Right atrium auricular region (tissue), 2 donors: ENCODE data around the gene PTPRC. TPM values are rescaled to one million over a fixed set of nuclear protein-coding genes. Genes with fewer than 3 reads are reported as not detected.

Experiments used
- DNase-seq: peaks from one replicate; pipeline ENCODE4 v3.0.0-alpha.2; 2019; ENCODE audit warnings: low spot score
- H3K27ac ChIP-seq, 2 donors: fragments of 200-600 bp; sonication (generic); 1 replicate in 1 of 2; 2 replicates in 1 of 2; pipeline ENCODE4 v1.5.1; 2016 to 2019
- H3K27me3 ChIP-seq, 2 donors: fragments of 200-600 bp; sonication (generic); one replicate each; pipeline versions ENCODE4 v1.5.1 to v1.6.0; 2017 to 2019
- H3K36me3 ChIP-seq: fragments of 200-600 bp; sonication (generic); one replicate; pipeline ENCODE4 v1.5.1; 2016
- H3K4me1 ChIP-seq, 2 donors: fragments of 200-600 bp; sonication (generic); one replicate each; pipeline versions ENCODE4 v1.5.1 to v1.6.0; 2017 to 2019
- H3K4me3 ChIP-seq, 2 donors: fragments of 200-600 bp; sonication (generic); 1 replicate in 1 of 2; 2 replicates in 1 of 2; pipeline ENCODE4 v1.5.1; 2017 to 2019; ENCODE audit warnings: mild to moderate bottlenecking in 1 of 2, moderate library complexity in 1 of 2
- H3K9me3 ChIP-seq, 2 donors: fragments of 200-600 bp; sonication (generic); one replicate each; pipeline ENCODE4 v1.5.1; 2019
- total RNA-seq, 2 donors: library from RNA; depleted of rRNA; stranded (reverse); fragments of >200 nt; gene quantifications; one replicate each; pipeline ENCODE4 v1.1.0, GENCODE V29; 2016
- TF ChIP-seq, protein P1 (sequence below), 2 donors: fragments of 200-600 bp; sonication (generic); IDR thresholded peaks; one replicate each; pipeline ENCODE4 v1.5.1; 2019; ENCODE audit warnings: antibody characterized with exemption in 2 of 2

Gene PTPRC
- total RNA-seq, 2 donors from 2014 or later = 5.5 to 10.1 TPM

DNA sequence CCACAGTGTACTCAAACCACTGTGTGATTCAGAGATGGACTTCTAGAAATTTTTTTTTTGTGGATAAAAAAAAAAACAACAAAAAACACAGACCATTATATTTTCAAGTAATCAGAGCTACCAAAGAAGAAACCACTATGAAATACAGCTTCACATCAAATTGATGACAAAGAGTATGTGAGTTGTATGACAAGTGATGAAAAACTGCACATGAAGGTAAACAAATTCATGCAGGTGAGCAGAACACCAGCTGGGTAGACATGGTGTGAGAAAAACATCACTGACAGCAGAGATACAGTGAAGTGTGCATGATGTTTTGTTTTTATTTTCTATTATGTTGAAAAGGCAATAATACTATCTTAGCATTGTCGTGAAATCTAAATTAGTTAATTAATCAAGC, 8.0 kb upstream of the PTPRC start:
- Histone ChIP-seq H3K9me3 (no peaks in the 10 kb centered on the region), H3K4me1 (no peaks in the 10 kb centered on the region), H3K27ac (no peak overlapping the region), H3K36me3 (no peaks in the 10 kb centered on the region), H3K4me3 (no peak overlapping the region), H3K27me3 (no peaks in the 10 kb centered on the region)
- DNase-seq = no peak
- TF ChIP-seq, protein P1, sequence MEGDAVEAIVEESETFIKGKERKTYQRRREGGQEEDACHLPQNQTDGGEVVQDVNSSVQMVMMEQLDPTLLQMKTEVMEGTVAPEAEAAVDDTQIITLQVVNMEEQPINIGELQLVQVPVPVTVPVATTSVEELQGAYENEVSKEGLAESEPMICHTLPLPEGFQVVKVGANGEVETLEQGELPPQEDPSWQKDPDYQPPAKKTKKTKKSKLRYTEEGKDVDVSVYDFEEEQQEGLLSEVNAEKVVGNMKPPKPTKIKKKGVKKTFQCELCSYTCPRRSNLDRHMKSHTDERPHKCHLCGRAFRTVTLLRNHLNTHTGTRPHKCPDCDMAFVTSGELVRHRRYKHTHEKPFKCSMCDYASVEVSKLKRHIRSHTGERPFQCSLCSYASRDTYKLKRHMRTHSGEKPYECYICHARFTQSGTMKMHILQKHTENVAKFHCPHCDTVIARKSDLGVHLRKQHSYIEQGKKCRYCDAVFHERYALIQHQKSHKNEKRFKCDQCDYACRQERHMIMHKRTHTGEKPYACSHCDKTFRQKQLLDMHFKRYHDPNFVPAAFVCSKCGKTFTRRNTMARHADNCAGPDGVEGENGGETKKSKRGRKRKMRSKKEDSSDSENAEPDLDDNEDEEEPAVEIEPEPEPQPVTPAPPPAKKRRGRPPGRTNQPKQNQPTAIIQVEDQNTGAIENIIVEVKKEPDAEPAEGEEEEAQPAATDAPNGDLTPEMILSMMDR (IDR thresholded peaks at IDR 0.05) = no peak

DNA sequence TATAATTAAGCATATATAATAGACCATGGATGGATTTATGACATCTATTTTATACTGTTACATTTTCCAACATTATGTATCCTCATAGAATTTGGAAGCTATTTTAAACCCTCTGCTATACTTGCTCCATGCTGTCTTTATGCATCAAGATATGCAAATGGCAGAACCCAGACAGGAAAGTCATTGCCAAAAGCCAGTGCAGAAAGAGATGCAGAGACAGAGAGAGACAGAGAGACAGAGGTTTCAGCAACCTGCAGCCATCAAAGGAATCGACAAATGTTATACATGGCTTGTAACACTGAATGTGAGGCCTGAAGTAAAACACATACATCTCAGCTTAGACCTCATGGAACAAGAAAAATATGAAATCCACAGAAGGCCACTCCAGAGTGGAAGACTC, 7.5 kb upstream of the PTPRC start:
- TF ChIP-seq, protein P1 (IDR thresholded peaks at IDR 0.05) = no peak
- H3K27me3 ChIP-seq = no peaks in the 10 kb centered on the region
- no peaks in the 10 kb centered on the region for H3K36me3 ChIP-seq
- no peaks in the 10 kb centered on the region for H3K4me1 ChIP-seq
- H3K27ac ChIP-seq = no peak overlapping the region
- H3K9me3 ChIP-seq = no peaks in the 10 kb centered on the region
- no peak overlapping the region for H3K4me3 ChIP-seq
- DNase-seq = no peak

DNA sequence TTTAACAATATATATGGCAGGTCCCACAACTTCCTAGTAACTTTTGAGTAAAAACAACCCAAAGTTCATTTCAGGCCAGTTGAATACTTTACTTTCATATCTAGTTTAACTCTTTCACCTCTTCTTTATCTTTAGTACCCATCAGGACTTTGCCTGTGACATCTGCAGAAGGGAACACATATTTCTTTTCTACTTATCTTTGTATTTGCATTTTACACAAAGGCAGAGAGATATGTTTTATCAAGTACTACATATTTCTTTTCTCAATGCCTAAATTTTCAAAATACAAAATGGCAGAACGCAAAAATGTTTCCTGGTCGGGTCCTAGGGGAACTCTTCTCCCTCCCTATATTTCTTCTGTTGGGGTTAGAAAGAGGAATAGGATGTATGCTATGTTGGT, 6.8 kb upstream of the PTPRC start:
- Histone ChIP-seq H3K9me3 (no peaks in the 10 kb centered on the region), H3K4me1 (no peaks in the 10 kb centered on the region), H3K4me3 (no peak overlapping the region), H3K36me3 (no peaks in the 10 kb centered on the region), H3K27ac (no peak overlapping the region), H3K27me3 (no peaks in the 10 kb centered on the region)
- TF ChIP-seq, protein P1 (IDR thresholded peaks at IDR 0.05) = no peak
- DNase-seq = no peak

DNA sequence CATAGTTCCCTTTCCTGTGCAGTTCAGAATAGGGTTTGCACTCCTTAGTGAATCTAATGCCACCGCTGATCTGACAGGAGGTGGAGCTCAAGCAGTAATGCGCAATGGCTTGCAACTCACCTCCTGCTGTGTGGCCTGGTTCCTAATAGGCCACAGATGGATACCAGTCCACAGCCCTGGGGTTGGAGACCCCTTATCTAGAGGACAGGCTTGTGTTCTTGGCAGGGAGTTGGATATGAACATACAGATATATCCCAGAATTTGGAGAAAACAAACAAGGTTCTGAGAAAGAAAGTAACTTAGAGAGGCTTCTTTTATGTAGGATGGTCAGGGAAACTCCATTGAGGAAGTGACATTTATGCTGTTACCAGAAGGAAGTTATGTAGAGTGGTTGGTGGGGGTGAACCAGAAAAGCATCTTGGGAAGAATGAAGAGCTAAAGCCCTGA, 5.1 kb upstream of the PTPRC start:
- Histone ChIP-seq H3K4me3 (no peak overlapping the region), H3K27ac (no peak overlapping the region), H3K9me3 (no peaks in the 10 kb centered on the region), H3K4me1 (no peaks in the 10 kb centered on the region), H3K27me3 (no peaks in the 10 kb centered on the region), H3K36me3 (no peaks in the 10 kb centered on the region)
- no peak for DNase-seq
- TF ChIP-seq, protein P1 (IDR thresholded peaks at IDR 0.05) = no peak

DNA sequence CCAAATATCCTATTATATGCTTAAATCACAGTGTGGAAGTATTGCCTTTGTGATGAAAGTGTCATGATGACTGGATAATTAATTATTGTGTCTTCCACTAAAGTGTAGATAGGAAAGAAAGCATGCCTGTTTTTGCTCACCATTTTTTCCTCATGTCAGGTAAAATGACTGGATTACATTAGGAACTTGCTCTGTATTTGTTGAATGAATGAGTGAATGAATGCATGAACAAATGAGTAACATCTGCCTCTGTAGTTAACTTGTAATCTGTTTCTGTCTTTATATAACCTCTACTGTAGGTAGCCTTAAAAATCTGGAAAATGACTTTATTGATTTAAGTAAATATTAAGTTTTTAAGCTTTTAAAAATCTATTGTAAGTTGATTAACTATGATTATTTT, 2.9 kb upstream of the PTPRC start:
- no peaks in the 10 kb centered on the region for H3K4me1 ChIP-seq
- H3K27me3 ChIP-seq = no peaks in the 10 kb centered on the region
- no peaks in the 10 kb centered on the region for H3K36me3 ChIP-seq
- no peaks in the 10 kb centered on the region for H3K9me3 ChIP-seq
- H3K4me3 ChIP-seq = no peak overlapping the region
- TF ChIP-seq, protein P1 (IDR thresholded peaks at IDR 0.05) = no peak
- DNase-seq = no peak
- H3K27ac ChIP-seq = no peak overlapping the region

DNA sequence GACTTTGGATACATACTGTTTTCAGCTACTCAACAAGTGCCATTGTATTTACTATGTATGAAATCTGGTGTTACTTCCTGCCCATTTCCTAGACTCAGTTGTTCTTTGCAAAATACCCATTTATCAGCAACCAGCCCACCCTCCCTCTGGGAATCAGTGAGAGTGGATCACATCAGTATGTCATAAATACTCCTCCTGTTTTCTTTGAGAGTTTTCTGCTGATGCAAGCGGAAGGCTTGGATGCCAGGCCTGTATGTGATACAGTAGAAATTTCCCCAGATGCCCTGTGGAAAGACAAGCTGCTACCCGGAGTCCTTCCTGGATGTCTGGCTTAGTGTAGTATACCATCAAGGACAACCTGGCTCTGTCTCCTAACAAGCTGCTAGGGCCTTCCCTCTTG, 2.4 kb upstream of the PTPRC start:
- Histone ChIP-seq H3K4me1 (no peaks in the 10 kb centered on the region), H3K27ac (no peak overlapping the region), H3K9me3 (no peaks in the 10 kb centered on the region), H3K36me3 (no peaks in the 10 kb centered on the region), H3K4me3 (no peak overlapping the region), H3K27me3 (no peaks in the 10 kb centered on the region)
- TF ChIP-seq, protein P1 (IDR thresholded peaks at IDR 0.05) = no peak
- no peak for DNase-seq
